BLaER1 treated with 17β-estradiol and CSF1 and Interleukin-3, amounts not matched to agents 10 nM and 100 nM (cell line): ENCODE results near the gene MAGED4.
"Not testable (repeated sequence)": the region's sequence is repeated elsewhere in the genome, so short reads cannot be mapped to it uniquely, and the experiment has no call there.

Source experiments
- H3K27ac ChIP-seq, 11 experiments: shearing (Covaris generic); formaldehyde crosslinking; 2 replicates each; pipeline ENCODE4 v1.8.1; 2022
- H3K27me3 ChIP-seq, 11 experiments: shearing (Covaris generic); formaldehyde crosslinking; 2 replicates each; pipeline ENCODE4 v1.8.1; 2022
- H3K36me3 ChIP-seq, 11 experiments: shearing (Covaris generic); formaldehyde crosslinking; 2 replicates each; pipeline ENCODE4 v1.8.1; 2022
- H3K4me1 ChIP-seq, 10 experiments: shearing (Covaris generic); formaldehyde crosslinking; 2 replicates each; pipeline ENCODE4 v1.8.1; 2022
- H3K4me2 ChIP-seq, 11 experiments: shearing (Covaris generic); formaldehyde crosslinking; 2 replicates each; pipeline ENCODE4 v1.8.1; 2022
- H3K4me3 ChIP-seq, 10 experiments: shearing (Covaris generic); formaldehyde crosslinking; 2 replicates each; pipeline ENCODE4 v1.8.1; 2022
- H3K9ac ChIP-seq, 11 experiments: shearing (Covaris generic); formaldehyde crosslinking; 2 replicates each; pipeline ENCODE4 v1.8.1; 2022
- H3K9me3 ChIP-seq, 11 experiments: shearing (Covaris generic); formaldehyde crosslinking; replicated peaks in 1 of 11; 2 replicates each; pipeline ENCODE4 v1.8.1; 2022
- H4K20me1 ChIP-seq, 11 experiments: shearing (Covaris generic); formaldehyde crosslinking; 2 replicates each; pipeline ENCODE4 v1.8.1; 2022
- Cebpa-rat ChIP-seq, 11 experiments: shearing (Covaris generic); IDR thresholded peaks; 2 replicates each; pipeline ENCODE4 v1.8.1; 2022

Gene MAGED4, protein sequence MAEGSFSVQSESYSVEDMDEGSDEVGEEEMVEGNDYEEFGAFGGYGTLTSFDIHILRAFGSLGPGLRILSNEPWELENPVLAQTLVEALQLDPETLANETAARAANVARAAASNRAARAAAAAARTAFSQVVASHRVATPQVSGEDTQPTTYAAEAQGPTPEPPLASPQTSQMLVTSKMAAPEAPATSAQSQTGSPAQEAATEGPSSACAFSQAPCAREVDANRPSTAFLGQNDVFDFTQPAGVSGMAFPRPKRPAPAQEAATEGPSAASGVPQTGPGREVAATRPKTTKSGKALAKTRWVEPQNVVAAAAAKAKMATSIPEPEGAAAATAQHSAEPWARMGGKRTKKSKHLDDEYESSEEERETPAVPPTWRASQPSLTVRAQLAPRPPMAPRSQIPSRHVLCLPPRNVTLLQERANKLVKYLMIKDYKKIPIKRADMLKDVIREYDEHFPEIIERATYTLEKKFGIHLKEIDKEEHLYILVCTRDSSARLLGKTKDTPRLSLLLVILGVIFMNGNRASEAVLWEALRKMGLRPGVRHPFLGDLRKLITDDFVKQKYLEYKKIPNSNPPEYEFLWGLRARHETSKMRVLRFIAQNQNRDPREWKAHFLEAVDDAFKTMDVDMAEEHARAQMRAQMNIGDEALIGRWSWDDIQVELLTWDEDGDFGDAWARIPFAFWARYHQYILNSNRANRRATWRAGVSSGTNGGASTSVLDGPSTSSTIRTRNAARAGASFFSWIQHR

DNA sequence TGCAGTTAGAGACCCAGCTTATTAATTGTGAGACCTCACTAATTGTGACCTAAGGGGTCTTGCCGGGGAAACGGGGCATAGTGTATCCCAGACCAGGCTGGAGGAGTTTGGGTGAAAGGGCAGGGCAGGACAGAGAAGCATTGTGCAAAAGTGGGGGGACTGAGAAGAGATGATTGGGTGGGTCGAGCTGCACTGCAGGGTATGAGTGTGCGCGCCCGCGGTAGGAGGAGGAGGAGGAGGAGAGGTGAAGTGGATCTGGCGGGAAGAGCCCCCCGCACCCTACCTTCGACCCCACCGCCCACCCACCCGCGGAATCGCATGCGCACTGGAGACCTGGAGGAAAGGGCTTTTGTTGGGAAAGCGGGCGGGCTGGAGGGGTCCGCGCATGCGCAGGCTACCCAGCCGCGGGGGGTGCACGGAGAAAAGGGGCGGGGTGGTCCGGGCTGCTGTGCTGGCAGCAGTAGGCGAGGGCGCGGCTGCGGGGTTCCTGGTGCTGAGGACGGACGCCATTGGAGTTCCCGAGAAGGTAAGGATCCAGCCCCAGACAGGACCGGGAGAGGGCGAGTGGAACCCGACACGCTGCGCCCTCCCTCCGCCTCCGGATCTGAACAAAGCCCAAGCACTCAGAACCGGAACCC lies at the start of gene MAGED4:
Gene MAGED4 (plus strand): TSS at position 449 of the 638 bp plus-strand sequence. CDS start 1,035 bp downstream, outside the sequence.
- H3K9me3 ChIP-seq: not testable (repeated sequence)

DNA sequence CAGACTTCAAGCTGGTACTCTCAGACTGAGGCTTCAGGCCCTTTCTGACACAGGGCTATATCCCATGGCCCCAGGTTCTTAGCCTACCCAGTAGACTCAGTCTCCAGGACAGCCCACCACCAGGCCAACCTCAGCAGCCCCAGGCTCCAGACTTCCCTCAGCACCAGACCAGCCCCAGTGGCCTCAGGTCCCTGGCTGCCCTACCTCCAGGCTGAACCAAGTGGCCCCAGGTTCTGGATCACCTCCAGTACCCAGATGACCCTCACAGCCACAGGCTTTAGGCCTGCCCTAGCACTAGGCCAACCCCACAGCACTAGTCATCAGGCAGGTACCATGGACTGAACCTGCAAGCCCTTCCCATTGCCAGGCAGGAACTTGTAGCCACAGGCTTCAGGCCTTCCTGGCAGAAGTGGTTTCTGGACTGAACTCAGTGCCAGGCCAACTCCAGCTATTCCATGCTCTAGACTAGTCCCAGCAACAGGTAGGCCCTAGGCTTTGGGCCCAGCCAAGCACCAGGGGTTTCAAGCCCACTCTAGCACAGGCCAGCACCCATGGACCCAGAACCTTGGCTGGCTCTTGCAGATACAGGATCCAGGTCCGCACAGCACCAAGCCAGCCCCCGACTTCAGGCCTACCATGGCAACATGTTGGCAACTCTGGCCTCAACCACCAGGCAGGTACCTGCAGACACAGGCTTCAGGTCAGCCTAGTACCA lies 45.7 kb upstream of the MAGED4 start:
- H3K4me2 ChIP-seq: no peak overlapping the region
- no peaks in the 10 kb centered on the region for H3K4me1 ChIP-seq
- H3K9me3 ChIP-seq: no peaks in the 10 kb centered on the region
- no peak for TF ChIP-seq Cebpa-rat (IDR thresholded peaks at IDR 0.05)
- no peak overlapping the region for H3K27ac ChIP-seq
- no peak overlapping the region for H3K4me3 ChIP-seq
- H4K20me1 ChIP-seq: peaks cover 0 to 3% (median 0%) of the 10 kb centered on the region in 11 experiments; a peak in 1 of 22 replicates
- no peaks in the 10 kb centered on the region for H3K36me3 ChIP-seq
- no peak overlapping the region for H3K9ac ChIP-seq
- peaks cover 36 to 80% (median 54%) of the 10 kb centered on the region in 11 experiments for H3K27me3 ChIP-seq

More for the DNA sequence above, at the start of gene MAGED4:
- not testable (repeated sequence) for H3K4me2 ChIP-seq, H3K4me3 ChIP-seq, H3K27ac ChIP-seq, H4K20me1 ChIP-seq, H3K9ac ChIP-seq, H3K27me3 ChIP-seq, H3K36me3 ChIP-seq, H3K4me1 ChIP-seq

DNA sequence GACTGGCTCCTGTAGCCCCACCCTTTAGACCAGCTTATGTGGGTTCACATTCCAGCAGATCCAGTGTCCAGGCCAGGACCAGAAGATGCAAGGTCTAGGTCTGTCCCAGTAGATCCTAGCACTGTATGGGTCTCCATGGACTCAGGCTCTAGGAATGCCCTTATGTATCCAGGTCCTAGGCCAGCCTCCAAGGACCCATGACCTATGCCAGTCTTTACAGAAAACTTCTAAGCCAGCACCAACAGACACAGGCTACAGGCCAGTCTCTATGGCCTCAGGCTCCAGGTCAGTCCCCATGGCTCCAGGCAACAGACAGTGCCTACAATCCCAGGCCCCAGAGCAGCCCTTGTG lies 45.2 kb upstream of the MAGED4 start:
- Histone ChIP-seq H3K27me3 (peaks cover 34 to 78% (median 52%) of the 10 kb centered on the region in 11 experiments), H3K36me3 (no peaks in the 10 kb centered on the region), H3K9ac (no peak overlapping the region), H4K20me1 (peaks cover 0 to 3% (median 0%) of the 10 kb centered on the region in 11 experiments; a peak in 1 of 22 replicates), H3K4me2 (no peak overlapping the region), H3K27ac (no peak overlapping the region), H3K9me3 (no peaks in the 10 kb centered on the region), H3K4me1 (no peaks in the 10 kb centered on the region), H3K4me3 (no peak overlapping the region)
- TF ChIP-seq Cebpa-rat (IDR thresholded peaks at IDR 0.05): no peak

DNA sequence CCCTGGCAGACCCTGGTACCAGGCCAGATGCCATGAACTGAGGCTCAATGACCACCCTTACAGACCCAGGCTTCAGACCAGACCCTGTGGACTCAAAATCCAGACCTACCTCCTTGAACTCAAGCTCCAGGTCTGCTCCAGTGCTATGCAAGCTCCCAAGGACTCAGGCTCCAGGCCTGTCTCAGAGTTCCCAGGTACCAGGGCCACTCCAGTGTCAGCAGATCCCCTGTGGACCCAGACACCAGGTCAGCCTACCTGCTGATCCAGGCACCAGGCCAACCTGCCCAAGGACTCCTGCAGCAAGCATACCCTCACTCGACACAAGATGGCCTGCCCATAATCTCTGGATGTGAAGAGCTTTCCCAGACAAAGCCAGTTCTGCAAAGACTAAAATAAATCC lies 44.7 kb upstream of the MAGED4 start:
- Histone ChIP-seq H3K4me1 (no peaks in the 10 kb centered on the region), H4K20me1 (peaks cover 0 to 3% (median 0%) of the 10 kb centered on the region in 11 experiments; a peak in 1 of 22 replicates), H3K36me3 (no peaks in the 10 kb centered on the region), H3K4me2 (no peak overlapping the region), H3K27me3 (peaks cover 34 to 78% (median 52%) of the 10 kb centered on the region in 11 experiments), H3K9me3 (no peaks in the 10 kb centered on the region), H3K4me3 (no peak overlapping the region), H3K9ac (no peak overlapping the region), H3K27ac (no peak overlapping the region)
- TF ChIP-seq Cebpa-rat (IDR thresholded peaks at IDR 0.05): no peak

DNA sequence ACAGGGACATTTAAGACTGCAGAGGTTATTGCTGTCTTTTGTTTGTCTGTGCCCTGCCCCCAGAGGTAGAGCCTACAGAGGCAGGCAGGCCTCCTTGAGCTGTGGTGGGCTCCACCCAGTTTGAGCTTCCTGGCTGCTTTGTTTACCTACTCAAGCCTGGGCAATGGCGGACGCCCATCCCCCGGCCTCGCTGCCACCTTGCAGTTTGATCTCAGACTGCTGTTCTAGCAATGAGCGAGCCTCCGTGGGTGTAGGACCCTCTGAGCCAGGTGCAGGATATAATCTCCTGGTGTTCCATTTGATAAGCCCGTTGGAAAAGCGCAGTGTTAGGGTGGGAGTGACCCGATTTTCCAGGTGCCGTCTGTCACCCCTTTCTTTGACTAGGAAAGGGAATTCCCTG lies 34.0 kb upstream of the MAGED4 start:
- not testable (repeated sequence) for H4K20me1 ChIP-seq, H3K9ac ChIP-seq, H3K4me3 ChIP-seq, H3K27ac ChIP-seq, H3K36me3 ChIP-seq, H3K4me2 ChIP-seq, H3K4me1 ChIP-seq
- H3K9me3 ChIP-seq: peaks cover 8 to 32% (median 14%) of the 10 kb centered on the region in 11 experiments; a peak in 15 of 22 replicates
- H3K27me3 ChIP-seq: peaks cover 21 to 52% (median 39%) of the 10 kb centered on the region in 11 experiments; a peak in 21 of 22 replicates

DNA sequence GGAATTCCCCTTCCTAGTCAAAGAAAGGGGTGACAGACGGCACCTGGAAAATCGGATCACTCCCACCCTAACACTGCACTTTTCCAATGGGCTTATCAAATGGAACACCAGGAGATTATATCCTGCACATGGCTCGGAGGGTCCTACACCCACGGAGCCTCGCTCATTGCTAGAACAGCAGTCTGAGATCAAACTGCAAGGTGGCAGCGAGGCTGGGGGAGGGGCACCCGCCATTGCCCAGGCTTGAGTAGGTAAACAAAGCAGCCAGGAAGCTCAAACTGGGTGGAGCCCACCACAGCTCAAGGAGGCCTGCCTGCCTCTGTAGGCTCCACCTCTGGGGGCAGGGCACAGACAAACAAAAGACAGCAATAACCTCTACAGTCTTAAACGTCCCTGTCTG lies 24.5 kb upstream of the MAGED4 start:
- not testable (repeated sequence) for H4K20me1 ChIP-seq, H3K27ac ChIP-seq, H3K4me2 ChIP-seq, H3K4me1 ChIP-seq, H3K9ac ChIP-seq, H3K4me3 ChIP-seq, H3K36me3 ChIP-seq
- peaks cover 20 to 65% (median 51%) of the 10 kb centered on the region in 11 experiments; a peak in 21 of 22 replicates for H3K27me3 ChIP-seq
- peaks cover 0 to 30% (median 8%) of the 10 kb centered on the region in 11 experiments; a peak in 12 of 22 replicates for H3K9me3 ChIP-seq

DNA sequence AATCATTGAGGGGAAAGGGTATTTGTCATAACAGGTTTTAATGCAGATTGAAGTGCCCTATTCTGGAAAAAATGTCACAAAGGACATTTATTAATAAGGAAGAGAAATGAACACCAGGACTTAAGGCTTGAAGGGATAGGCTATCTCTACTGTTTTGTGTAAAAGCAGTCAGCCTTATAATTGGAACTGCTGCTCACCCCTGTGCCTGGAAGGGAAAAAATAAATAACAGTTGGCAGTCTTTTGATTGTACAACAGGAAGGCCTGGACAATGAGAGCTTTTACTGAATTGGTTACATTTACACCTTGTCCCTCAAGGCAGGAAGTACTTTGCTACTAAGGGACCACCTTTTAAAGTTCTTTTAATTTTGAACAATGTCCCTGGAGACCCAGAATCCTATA lies 17.8 kb upstream of the MAGED4 start:
- Histone ChIP-seq H4K20me1 (no peaks in the 10 kb centered on the region), H3K27ac (no peak overlapping the region), H3K27me3 (peaks cover 38 to 75% (median 64%) of the 10 kb centered on the region in 11 experiments), H3K36me3 (no peaks in the 10 kb centered on the region), H3K9ac (no peak overlapping the region), H3K4me2 (no peak overlapping the region), H3K4me1 (no peaks in the 10 kb centered on the region), H3K9me3 (peaks cover 11 to 24% (median 13%) of the 10 kb centered on the region in 11 experiments), H3K4me3 (no peak overlapping the region)
- no peak for TF ChIP-seq Cebpa-rat (IDR thresholded peaks at IDR 0.05)

DNA sequence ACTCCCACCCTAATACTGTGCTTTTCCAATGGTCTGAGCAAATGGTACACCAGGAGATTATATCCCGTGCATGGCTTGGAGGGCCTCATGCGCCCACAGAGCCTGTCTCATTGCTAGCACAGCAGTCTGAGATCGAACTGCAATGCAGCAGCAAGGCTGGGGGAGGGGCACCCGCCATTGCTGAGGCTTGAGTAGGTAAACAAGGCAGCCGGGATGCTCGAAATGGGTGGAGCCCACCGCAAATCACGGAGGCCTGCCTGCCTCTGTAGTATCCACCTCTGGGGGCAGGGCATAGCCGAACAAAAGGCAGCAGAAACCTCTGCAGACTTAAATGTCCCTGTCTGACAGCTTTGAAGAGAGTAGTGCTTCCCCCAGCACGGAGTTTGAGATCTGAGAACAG lies 13.6 kb upstream of the MAGED4 start:
- H3K9ac ChIP-seq, H3K36me3 ChIP-seq, H3K27ac ChIP-seq, H3K4me2 ChIP-seq, H3K4me3 ChIP-seq, H3K4me1 ChIP-seq, H4K20me1 ChIP-seq: not testable (repeated sequence)
- peaks cover 11 to 26% (median 16%) of the 10 kb centered on the region in 11 experiments for H3K9me3 ChIP-seq
- peaks cover 42 to 69% (median 62%) of the 10 kb centered on the region in 11 experiments for H3K27me3 ChIP-seq

DNA sequence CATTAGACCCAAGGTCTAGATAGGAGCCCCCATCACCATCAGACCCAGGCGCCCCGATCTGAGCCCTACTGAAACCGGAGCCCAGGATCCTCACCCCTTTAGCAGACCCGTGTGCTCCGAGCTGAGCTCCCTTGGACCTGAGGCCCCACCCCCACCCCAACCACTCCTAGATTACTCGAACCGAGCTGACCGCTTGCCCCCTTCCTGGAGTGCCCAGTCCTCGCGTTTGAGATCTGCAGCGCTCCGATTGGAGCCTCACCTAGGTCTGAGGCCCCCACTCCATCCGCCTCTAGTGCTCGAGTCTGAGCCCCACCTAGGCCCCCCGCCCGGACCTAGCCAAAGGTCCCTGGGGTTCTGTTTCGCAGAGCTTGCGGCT lies 378 bp downstream of the MAGED4 start:
- not testable (repeated sequence) for H4K20me1 ChIP-seq, H3K27ac ChIP-seq, H3K9me3 ChIP-seq, H3K4me2 ChIP-seq, H3K4me3 ChIP-seq, H3K9ac ChIP-seq, H3K36me3 ChIP-seq, H3K4me1 ChIP-seq, H3K27me3 ChIP-seq

DNA sequence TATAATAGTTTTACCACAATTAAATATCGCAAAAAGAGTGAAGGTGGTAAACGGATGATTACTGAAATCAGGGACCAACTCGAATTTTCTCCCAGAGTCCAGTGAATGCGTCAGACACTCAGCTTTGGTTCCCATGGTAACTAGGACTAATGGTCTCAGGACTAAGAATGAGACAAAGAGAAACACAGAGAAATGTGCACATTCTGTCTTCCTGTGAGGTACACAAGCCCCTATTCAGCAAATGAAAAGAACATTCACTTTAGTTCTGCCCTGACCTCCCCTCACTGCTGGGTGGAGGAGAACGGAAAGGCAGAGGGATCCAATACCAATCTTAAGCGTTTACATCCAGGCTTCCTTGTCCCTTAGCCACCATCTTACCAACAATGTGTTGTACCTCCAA lies 26.7 kb downstream of the MAGED4 start:
- H3K4me2 ChIP-seq, H3K9me3 ChIP-seq, H3K27ac ChIP-seq, H3K9ac ChIP-seq, H3K4me3 ChIP-seq, H4K20me1 ChIP-seq, H3K4me1 ChIP-seq, H3K36me3 ChIP-seq: not testable (repeated sequence)
- peaks cover 30 to 35% (median 33%) of the 10 kb centered on the region in 11 experiments for H3K27me3 ChIP-seq
